Activated naive CD8-positive, alpha-beta T cell treated with anti-CD3 and anti-CD28 coated beads, Interleukin-2, amount 50 U/mL, for 24 hours (primary cell): ENCODE data around the gene ZNRF2.
A peak's percentile ranks its signal among the peaks of the same experiment; 100 is the strongest.

Experiments used
- ATAC-seq: fragments of 150-1000 bp; cut with Tn5 transposase; one replicate; pipeline ENCODE4 v1.10.0; 2021
- DNase-seq: peaks from one replicate; pipeline ENCODE4 v3.0.0; 2021
- H3K27ac Mint-ChIP-seq: one replicate; pipeline ENCODE4 v1.8.0; 2021; ENCODE audit warnings: mild to moderate bottlenecking, mixed read lengths
- H3K27me3 Mint-ChIP-seq: one replicate; pipeline ENCODE4 v1.8.0; 2021; ENCODE audit warnings: mixed read lengths
- H3K36me3 Mint-ChIP-seq: one replicate; pipeline ENCODE4 v1.8.0; 2021; ENCODE audit warnings: low read depth, mixed read lengths
- H3K4me1 Mint-ChIP-seq: one replicate; pipeline ENCODE4 v1.8.0; 2021; ENCODE audit warnings: mixed read lengths
- H3K4me3 Mint-ChIP-seq: one replicate; pipeline ENCODE4 v1.8.0; 2021; ENCODE audit warnings: mild to moderate bottlenecking, moderate library complexity, mixed read lengths
- H3K9me3 Mint-ChIP-seq: one replicate; pipeline ENCODE4 v1.8.0; 2021; ENCODE audit warnings: mixed read lengths

Gene ZNRF2

DNA sequence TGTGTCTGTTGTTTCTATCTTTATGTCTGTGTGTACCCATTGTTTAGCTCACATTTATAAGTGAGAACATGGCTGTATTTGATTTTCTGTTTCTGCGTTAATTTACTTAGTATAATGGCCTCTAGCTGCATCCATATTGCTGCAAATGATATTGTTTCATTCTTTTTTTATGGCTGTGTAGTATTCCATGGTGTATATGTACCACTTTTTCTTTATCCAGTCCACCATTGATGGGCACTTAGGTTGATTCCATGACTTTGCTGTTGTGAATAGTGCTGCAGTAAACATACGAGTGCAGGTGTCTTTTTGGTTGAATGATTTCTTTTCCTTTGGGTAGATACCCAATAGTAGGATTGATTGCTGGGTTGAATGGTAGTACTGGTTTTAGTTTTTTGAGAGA lies 48.2 kb downstream of the ZNRF2 start:
- H3K9me3 Mint-ChIP-seq: peaks cover 13% of the 10 kb centered on the region
- H3K27me3 Mint-ChIP-seq: no peaks in the 10 kb centered on the region

DNA sequence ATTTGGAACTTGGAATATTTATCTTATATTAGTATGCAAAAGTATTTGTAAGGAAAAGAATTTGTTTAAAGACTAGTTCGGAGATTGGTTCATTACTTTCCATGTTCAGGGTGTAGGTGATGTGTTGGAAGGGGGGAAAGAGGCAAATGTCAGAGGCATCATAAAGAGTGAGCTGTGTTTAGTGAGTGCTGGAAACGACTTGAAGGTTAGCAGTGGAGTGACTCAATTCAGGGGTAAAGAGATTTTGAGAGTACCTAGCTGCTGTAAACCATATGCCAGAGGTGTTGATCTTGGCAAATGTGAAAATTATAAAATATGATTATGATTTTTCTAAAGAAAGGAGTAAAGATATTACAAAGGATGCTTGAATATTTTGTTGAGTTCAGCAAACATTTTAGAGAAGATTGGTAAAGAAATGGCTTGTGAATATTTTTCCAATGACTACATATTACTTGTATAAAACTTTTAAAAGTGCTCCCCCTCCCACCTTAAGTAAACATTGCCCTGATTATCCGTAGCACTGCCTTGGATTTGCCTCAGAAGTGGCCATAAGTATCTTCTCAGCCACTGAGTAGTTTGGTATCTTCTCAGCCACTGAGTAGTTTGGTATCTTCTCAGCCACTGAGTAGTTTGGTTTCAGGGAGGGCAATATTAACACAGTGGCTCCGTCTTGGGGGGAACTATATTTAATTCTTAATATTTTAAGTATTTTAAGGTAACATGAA lies 51.5 kb downstream of the ZNRF2 start:
- Mint-ChIP-seq H3K9me3 (peaks cover 13% of the 10 kb centered on the region), H3K27ac (no peak overlapping the region), H3K36me3 (peaks cover 8% of the 10 kb centered on the region), H3K4me3 (no peak overlapping the region), H3K4me1 (peaks cover 53% of the 10 kb centered on the region), H3K27me3 (no peaks in the 10 kb centered on the region)
- DNase-seq (no peak), ATAC-seq (peak; percentile 94)

More for the DNA sequence above, 48.2 kb downstream of the ZNRF2 start:
- peaks cover 6% of the 10 kb centered on the region for H3K36me3 Mint-ChIP-seq
- no peak overlapping the region for H3K27ac Mint-ChIP-seq
- H3K4me1 Mint-ChIP-seq: peaks cover 60% of the 10 kb centered on the region
- H3K4me3 Mint-ChIP-seq: no peak overlapping the region
- DNase-seq (no peak), ATAC-seq (no peak)

GRCh38 chr7:30344513-30344912 lies 60.1 kb downstream of the ZNRF2 start:
- Mint-ChIP-seq H3K27ac (peak overlapping the region; percentile 30), H3K4me3 (no peak overlapping the region), H3K36me3 (peaks cover 3% of the 10 kb centered on the region), H3K9me3 (peaks cover 13% of the 10 kb centered on the region), H3K27me3 (no peaks in the 10 kb centered on the region), H3K4me1 (peaks cover 62% of the 10 kb centered on the region)
- ATAC-seq (no peak), DNase-seq (no peak)

- peak overlapping the region; percentile 72 for H3K4me3 Mint-ChIP-seq
- H3K4me1 Mint-ChIP-seq: peaks cover 63% of the 10 kb centered on the region
Observed at GRCh38 chr7:30347226-30348082, 63.1 kb downstream of the ZNRF2 start.

GRCh38 chr7:30348083-30348560 lies 63.7 kb downstream of the ZNRF2 start:
- ATAC-seq (peak; percentile 93), DNase-seq (peak; percentile 17)
- peak overlapping the region; percentile 72 for H3K4me3 Mint-ChIP-seq
- no peaks in the 10 kb centered on the region for H3K36me3 Mint-ChIP-seq
- no peaks in the 10 kb centered on the region for H3K27me3 Mint-ChIP-seq
- no peaks in the 10 kb centered on the region for H3K9me3 Mint-ChIP-seq
- peaks cover 67% of the 10 kb centered on the region for H3K4me1 Mint-ChIP-seq
- peak overlapping the region; percentile 87 for H3K27ac Mint-ChIP-seq

More at GRCh38 chr7:30347226-30348082, 63.1 kb downstream of the ZNRF2 start:
- no peaks in the 10 kb centered on the region for H3K9me3 Mint-ChIP-seq
- peak overlapping the region; percentile 87 for H3K27ac Mint-ChIP-seq
- DNase-seq: no peak
- H3K27me3 Mint-ChIP-seq: no peaks in the 10 kb centered on the region
- H3K36me3 Mint-ChIP-seq: no peaks in the 10 kb centered on the region
- no peak for ATAC-seq

DNA sequence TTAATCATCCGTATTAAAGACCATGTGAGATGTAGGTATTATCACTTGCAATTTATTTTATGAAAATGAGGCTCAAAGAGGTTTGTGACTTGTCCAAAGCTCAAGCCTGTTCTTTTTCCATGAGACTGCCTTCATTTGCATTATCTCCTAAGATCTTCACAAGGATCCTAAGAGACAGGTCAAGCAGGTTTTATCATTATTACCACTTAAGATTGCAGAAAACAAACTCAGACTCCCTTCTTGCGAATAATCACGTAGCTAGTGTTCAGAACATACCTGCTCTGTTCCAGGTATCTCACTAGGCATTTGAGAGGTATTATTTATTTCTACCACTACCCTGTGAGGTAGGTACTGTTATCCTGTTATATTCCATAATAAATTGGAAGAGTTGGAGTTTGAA lies 64.8 kb downstream of the ZNRF2 start:
- no peaks in the 10 kb centered on the region for H3K9me3 Mint-ChIP-seq
- peaks cover 64% of the 10 kb centered on the region for H3K4me1 Mint-ChIP-seq
- H3K4me3 Mint-ChIP-seq: no peak overlapping the region
- DNase-seq (no peak), ATAC-seq (no peak)
- H3K27ac Mint-ChIP-seq: no peak overlapping the region
- no peaks in the 10 kb centered on the region for H3K36me3 Mint-ChIP-seq
- H3K27me3 Mint-ChIP-seq: no peaks in the 10 kb centered on the region

GRCh38 chr7:30349816-30350215 lies 65.4 kb downstream of the ZNRF2 start:
- Mint-ChIP-seq H3K36me3 (no peaks in the 10 kb centered on the region), H3K27me3 (no peaks in the 10 kb centered on the region), H3K27ac (no peak overlapping the region), H3K9me3 (no peaks in the 10 kb centered on the region), H3K4me3 (no peak overlapping the region), H3K4me1 (peaks cover 58% of the 10 kb centered on the region)
- DNase-seq (no peak), ATAC-seq (no peak)

DNA sequence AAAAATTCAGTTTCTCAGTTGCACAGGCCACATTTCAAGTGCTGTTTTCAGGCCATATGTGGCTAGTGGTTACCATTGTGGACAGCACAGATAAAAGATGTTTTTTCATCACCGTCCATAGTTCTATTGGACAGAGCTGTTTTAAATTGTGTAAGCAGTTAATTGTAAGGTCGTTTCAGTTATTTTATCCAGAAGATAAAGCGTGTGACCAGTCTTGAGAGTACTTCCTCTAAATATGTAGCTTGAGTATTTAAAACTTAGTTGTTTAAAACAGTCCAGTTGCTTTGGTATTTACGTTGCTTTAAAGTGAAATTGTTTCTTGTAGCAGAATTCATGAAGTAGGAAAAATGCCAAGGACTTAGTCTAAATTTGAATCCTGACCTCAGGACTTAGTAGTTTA lies 66.9 kb downstream of the ZNRF2 start:
- Mint-ChIP-seq H3K27me3 (no peaks in the 10 kb centered on the region), H3K4me1 (peaks cover 47% of the 10 kb centered on the region), H3K36me3 (no peaks in the 10 kb centered on the region), H3K27ac (no peak overlapping the region), H3K9me3 (no peaks in the 10 kb centered on the region), H3K4me3 (no peak overlapping the region)
- DNase-seq: no peak
- no peak for ATAC-seq

- no peaks in the 10 kb centered on the region for H3K27me3 Mint-ChIP-seq
- H3K27ac Mint-ChIP-seq: no peak overlapping the region
Observed at GRCh38 chr7:30351724-30352123, 67.3 kb downstream of the ZNRF2 start.

GRCh38 chr7:30352169-30352568 lies 67.8 kb downstream of the ZNRF2 start:
- ATAC-seq: no peak
- no peak overlapping the region for H3K4me3 Mint-ChIP-seq
- H3K27ac Mint-ChIP-seq: no peak overlapping the region
- no peaks in the 10 kb centered on the region for H3K27me3 Mint-ChIP-seq
- H3K4me1 Mint-ChIP-seq: peaks cover 40% of the 10 kb centered on the region
- no peak for DNase-seq
- peaks cover 3% of the 10 kb centered on the region for H3K36me3 Mint-ChIP-seq
- H3K9me3 Mint-ChIP-seq: no peaks in the 10 kb centered on the region

More at GRCh38 chr7:30351724-30352123, 67.3 kb downstream of the ZNRF2 start:
- no peaks in the 10 kb centered on the region for H3K36me3 Mint-ChIP-seq
- H3K9me3 Mint-ChIP-seq: no peaks in the 10 kb centered on the region
- peaks cover 44% of the 10 kb centered on the region for H3K4me1 Mint-ChIP-seq
- H3K4me3 Mint-ChIP-seq: no peak overlapping the region
- DNase-seq (no peak), ATAC-seq (no peak)

GRCh38 chr7:30353532-30353931 lies 69.1 kb downstream of the ZNRF2 start:
- ATAC-seq (no peak), DNase-seq (no peak)
- Mint-ChIP-seq H3K4me1 (peaks cover 26% of the 10 kb centered on the region), H3K27me3 (no peaks in the 10 kb centered on the region), H3K9me3 (no peaks in the 10 kb centered on the region), H3K36me3 (peaks cover 8% of the 10 kb centered on the region), H3K27ac (no peak overlapping the region), H3K4me3 (no peak overlapping the region)

DNA sequence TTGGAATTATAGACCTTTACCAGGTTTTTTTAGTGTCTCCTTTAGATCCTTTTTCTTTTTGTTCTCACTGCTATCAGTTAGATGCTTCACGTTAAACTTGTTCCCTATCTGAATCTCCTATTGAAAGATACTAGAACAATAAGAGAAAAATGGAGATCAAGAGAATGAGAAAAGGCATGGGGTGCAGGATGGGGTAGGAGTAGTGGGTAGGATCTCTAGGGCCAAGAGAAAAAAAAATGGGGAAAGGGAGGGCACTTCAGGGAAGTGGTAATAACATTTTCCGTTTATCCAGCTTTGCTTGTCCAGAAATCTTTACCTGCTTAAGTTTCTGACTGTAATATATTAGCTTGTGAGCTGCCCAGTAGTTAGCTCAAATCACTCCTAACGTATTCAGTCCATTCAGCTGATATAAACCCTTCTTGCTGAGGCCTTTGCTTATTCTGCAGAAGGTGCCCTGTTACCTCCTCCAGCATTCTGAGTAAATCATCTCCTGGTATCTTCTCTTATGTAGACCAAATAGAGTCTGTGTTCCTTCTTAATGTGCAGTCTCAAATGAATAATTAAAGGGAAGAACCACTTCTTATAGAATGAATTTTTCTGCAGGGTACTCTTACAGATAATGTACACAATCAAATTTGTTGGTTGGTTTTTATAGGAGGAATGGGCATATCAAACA lies 69.7 kb downstream of the ZNRF2 start:
- ATAC-seq: no peak
- Mint-ChIP-seq H3K4me3 (no peak overlapping the region), H3K27ac (no peak overlapping the region), H3K36me3 (peaks cover 8% of the 10 kb centered on the region), H3K9me3 (no peaks in the 10 kb centered on the region), H3K4me1 (peaks cover 21% of the 10 kb centered on the region), H3K27me3 (no peaks in the 10 kb centered on the region)
- no peak for DNase-seq

GRCh38 chr7:30354791-30355190 lies 70.4 kb downstream of the ZNRF2 start:
- no peak overlapping the region for H3K4me3 Mint-ChIP-seq
- no peaks in the 10 kb centered on the region for H3K9me3 Mint-ChIP-seq
- ATAC-seq (no peak), DNase-seq (no peak)
- no peaks in the 10 kb centered on the region for H3K27me3 Mint-ChIP-seq
- H3K36me3 Mint-ChIP-seq: peaks cover 8% of the 10 kb centered on the region
- peaks cover 16% of the 10 kb centered on the region for H3K4me1 Mint-ChIP-seq
- no peak overlapping the region for H3K27ac Mint-ChIP-seq

GRCh38 chr7:30359957-30360356 lies 75.6 kb downstream of the ZNRF2 start:
- Mint-ChIP-seq H3K27ac (no peak overlapping the region), H3K9me3 (no peaks in the 10 kb centered on the region), H3K4me3 (no peak overlapping the region), H3K27me3 (no peaks in the 10 kb centered on the region), H3K36me3 (peaks cover 8% of the 10 kb centered on the region), H3K4me1 (peaks cover 4% of the 10 kb centered on the region)
- DNase-seq (no peak), ATAC-seq (no peak)
